ENCODE measurements around the gene RPL15.
"Not testable (repeated sequence)": the region's sequence is repeated elsewhere in the genome, so short reads cannot be mapped to it uniquely, and the experiment has no call there.

GRCh38 chr3:23912335-23912734 lies 4.6 kb upstream of the RPL15 start:
- TF ChIP-seq CTCF (IDR thresholded peaks at IDR 0.05); TCF7L2 (IDR thresholded peaks at IDR 0.05; ENCODE audit: low read depth, low read length); SIN3A (IDR thresholded peaks at IDR 0.05; ENCODE audit: borderline replicate concordance, insufficient read depth, low read depth, low read length); POLR2AphosphoS5 (IDR thresholded peaks at IDR 0.05; ENCODE audit: low read depth, low read length); REST (IDR thresholded peaks at IDR 0.05; ENCODE audit: insufficient read depth in 1 of 2, low read depth in 2 of 2, low read length in 1 of 2): not testable (repeated sequence)

Data from Panc1 (cell line).